HG02763 (cell line): Measurements from ENCODE around the gene DYNC2H1.

ENCODE experiments used
- ATAC-seq: cut with Tn5 transposase; IDR thresholded peaks from one replicate; pipeline ENCODE4 v1.9.1; 2021; ENCODE audit warnings: mild to moderate bottlenecking, moderate library complexity; ENCODE audit not compliant: unreplicated experiment

The DYNC2H1 gene

GRCh38 chr11:103266167-103266831 lies 157.1 kb downstream of the DYNC2H1 start:
- no peak for ATAC-seq

DNA sequence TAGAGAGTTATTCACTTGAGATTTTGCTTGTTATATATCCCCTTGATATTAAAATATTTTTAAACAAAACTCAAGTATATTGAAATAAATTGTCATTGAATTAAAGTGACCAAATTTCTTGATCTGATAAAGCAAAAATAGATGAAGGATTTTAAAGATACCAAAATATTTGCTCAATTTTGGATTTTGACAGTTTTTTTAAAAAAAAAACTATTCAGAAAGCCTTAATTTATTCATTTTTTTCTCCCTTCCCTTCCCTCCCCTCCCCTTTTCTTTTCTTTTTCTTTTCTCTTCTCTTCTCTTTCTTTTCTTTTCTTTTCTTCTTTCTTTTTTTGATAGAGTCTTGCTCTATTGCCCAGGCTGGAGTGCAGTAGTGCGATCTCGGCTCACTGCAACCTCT lies 163.7 kb downstream of the DYNC2H1 start:
- ATAC-seq, result no peak

DNA sequence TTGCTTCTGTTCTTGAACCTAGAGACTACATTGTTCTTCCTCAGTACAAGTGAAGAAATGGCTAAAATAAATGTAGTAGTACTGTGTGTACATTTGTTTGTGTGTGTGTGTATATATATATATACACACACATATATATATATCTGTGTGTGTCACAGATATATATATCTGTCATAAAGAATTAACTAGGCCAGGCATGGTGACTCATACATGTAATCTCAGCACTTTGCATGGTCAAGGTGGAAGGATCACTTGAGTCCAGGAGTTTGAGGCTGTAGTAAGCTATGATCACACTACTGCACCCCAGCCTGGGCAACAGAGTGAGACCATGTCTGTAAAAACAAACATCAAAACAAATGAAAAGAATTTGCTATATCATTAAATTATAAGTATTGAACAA lies 164.8 kb downstream of the DYNC2H1 start:
- no peak for ATAC-seq

DNA sequence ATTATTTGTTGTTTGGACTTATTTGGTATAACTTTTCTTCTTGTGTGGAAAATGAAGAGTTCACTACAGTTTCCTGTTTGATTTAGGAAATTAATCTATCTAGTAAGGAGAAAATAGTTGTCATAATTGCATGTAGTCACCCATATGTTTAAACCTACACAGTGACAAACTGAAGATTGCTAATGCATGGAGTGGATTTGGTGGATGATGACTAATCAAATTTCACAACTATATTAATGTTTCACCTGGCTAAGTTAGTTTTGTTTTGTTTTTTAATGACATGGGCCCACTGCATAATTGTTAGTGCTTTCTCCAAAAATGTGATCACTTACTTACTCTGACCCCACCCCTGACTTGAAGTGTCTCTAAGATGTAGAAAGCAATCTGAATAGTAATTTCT lies 170.6 kb downstream of the DYNC2H1 start:
- ATAC-seq, result no peak

DNA sequence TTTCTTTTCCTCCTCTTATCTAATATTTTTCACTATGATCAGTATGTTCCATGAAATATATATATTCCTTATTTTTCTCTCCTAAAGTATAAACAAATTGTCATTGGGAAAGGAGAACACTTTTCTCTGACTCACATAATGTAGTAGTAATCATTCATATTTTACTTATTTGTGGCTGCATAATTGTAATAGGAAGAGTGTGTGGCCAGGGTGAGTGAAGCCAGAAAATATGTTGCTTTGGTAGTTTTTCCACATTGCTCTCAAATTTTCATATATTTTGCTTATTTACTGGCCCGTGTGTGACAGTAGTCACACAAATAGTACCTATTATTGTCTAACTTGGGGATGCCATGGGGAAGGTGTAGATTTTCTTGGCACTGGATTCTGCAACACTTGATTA lies 172.1 kb downstream of the DYNC2H1 start:
- no peak for ATAC-seq

GRCh38 chr11:103284260-103284659 lies 175.0 kb downstream of the DYNC2H1 start:
- ATAC-seq, result no peak

- ATAC-seq, result no peak
Measured at GRCh38 chr11:103294516-103294915, 185.3 kb downstream of the DYNC2H1 start.

DNA sequence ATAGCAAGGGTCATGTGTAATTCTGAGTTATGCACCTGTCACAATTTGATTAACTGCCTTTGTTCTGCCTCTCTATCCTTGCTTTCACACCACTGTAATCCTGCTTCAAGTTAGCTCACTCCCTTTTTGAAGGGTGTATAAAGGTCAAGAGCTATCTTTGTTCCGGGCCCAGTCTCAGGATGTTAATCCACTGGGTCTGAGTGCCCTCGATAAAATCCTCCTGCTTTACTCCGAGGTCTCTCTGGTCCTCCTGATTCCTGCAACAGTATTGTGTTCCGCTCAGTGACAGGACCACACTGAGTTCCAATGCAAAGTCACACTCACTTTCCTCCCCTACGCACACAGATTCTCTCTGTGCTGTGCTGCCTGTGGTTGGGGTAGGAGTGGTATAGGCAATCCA lies 186.5 kb downstream of the DYNC2H1 start:
- ATAC-seq, result no peak

GRCh38 chr11:103297900-103298299 lies 188.7 kb downstream of the DYNC2H1 start:
- no peak for ATAC-seq

- no peak for ATAC-seq
Measured at GRCh38 chr11:103315248-103315647, 206.0 kb downstream of the DYNC2H1 start.

- ATAC-seq, result no peak
Measured at GRCh38 chr11:103317118-103317517, 207.9 kb downstream of the DYNC2H1 start.

- ATAC-seq, result no peak
Measured at GRCh38 chr11:103322821-103323220, 213.6 kb downstream of the DYNC2H1 start.

GRCh38 chr11:103325686-103326069 lies 216.5 kb downstream of the DYNC2H1 start:
- no peak for ATAC-seq

- ATAC-seq, result peak; percentile 91
Measured at GRCh38 chr11:103326070-103326794, 217.0 kb downstream of the DYNC2H1 start.

DNA sequence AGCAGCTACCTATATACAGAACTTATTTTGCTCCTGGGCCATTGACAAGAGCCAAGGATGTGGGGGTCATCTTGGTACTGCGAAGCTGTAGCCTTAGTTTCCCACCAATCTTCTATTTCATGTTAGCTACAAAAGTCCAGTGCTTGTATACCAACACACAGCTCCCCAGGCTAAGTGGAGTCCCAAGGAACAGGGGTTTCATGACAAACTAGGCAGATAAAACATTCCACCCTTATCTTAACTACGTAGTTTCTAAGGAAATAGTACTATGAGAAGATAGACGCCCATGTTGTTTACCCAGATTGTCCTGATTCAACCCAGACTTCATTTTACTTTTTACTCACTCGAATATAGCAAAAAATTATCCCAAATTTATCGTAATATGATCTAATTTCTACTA lies 218.5 kb downstream of the DYNC2H1 start:
- ATAC-seq, result no peak

- no peak for ATAC-seq
Measured at GRCh38 chr11:103332409-103332808, 223.2 kb downstream of the DYNC2H1 start.

DNA sequence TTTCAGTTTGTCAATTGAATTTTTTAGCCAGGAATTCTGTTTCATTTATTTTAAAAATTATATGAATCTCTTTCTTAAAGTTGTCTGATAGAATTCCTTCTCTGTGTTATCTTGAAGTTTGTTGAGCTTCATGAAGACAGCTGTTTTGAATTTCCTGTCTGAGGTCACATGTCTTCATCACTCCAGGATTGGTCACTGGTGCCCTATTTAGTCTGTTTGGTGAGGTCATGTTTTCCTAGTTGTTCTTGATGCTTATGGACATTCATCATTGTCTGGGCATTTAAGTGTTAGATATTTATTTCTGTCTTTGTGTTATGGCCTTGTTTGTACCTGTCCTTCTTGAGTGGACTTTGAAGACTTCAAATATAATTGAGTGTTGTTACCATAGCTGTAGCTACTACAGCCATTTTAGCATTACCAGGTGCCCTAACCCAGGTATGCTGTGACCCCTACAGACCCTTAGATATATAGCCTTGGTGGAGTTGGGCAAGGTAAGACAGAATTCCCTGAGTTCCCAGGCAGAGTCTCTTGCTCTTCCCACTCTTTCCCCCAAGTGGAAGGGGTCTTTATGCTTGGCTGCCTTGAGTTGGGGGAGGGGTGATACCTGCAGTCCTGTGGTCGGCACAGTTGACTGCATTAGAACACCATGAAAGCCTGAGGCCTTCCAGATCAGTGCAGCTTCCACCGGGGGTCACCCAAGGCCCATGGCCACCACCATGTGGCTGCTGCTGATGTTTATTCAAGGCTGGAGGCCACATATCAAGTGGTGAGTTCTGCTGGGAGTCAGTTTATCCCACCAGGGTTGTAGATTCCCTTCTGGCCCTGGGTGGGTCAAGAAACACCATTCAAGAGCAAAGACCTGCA lies 229.6 kb downstream of the DYNC2H1 start:
- ATAC-seq, result no peak

DNA sequence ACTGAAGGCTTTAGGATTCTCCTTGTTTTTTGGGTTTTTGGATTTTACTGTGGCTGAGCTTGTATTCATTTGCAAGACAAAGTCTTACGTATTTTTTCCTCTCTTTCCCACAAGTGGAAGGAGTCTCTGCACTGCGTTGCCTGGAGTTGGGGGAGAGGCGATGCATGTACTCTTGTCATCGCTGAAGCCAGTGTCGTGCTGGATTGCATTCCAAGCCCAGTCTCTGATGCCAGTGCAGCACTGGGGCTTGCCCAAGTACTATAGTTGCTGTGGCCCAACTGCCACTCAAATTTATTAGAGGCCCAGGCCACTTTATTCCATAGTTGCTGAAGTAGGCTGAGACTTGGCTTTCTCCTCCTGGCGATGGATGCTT lies 230.2 kb downstream of the DYNC2H1 start:
- no peak for ATAC-seq

DNA sequence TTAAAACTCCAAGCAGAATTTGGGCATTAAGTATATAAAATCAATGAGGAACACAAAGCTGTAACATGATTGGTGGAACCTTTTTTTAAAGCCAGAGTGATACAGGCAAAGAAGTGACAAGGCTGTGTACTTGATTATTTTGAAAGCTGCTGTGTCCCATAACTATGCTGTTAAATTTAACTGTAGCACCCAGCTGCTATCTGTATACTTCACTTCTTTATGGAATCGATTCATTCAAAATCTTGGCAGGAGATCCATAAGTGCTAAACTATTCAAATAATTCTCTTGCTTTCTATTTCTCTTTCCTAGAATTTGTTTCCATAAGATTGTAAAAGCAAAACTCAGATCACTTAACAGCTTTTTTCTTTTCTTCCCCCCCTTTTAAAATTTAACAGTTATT lies 231.7 kb downstream of the DYNC2H1 start:
- ATAC-seq, result no peak

- no peak for ATAC-seq
Measured at GRCh38 chr11:103344886-103345285, 235.7 kb downstream of the DYNC2H1 start.

GRCh38 chr11:103349595-103349994 lies 240.4 kb downstream of the DYNC2H1 start:
- no peak for ATAC-seq

- ATAC-seq, result no peak
Measured at GRCh38 chr11:103354656-103355055, 245.4 kb downstream of the DYNC2H1 start.
